IMR-90 (cell line): Measurements from ENCODE around the gene LYPD6B. TPM values are rescaled to one million over a fixed set of nuclear protein-coding genes. Genes with fewer than 3 reads are reported as not detected.

Experiments
- ATAC-seq: fragments of 200-7000 bp; cut with Tn5 transposase; 2 replicates; pipeline ENCODE4 v1.9.1; 2020; ENCODE audit warnings: low read depth, mild to moderate bottlenecking, moderate library complexity
- BruUV-seq: library from RNA; stranded (reverse); fragments of 400-500 nt; replicated peaks from 2 replicates; lab custom pipeline; 2021; lab: Mats Ljungman, UMichigan
- CTCF ChIA-PET: fragments of 300-600 bp; formaldehyde crosslinking; extraction: SDS; loops from one replicate; lab custom pipeline; 2021; ENCODE audit warnings: antibody characterized with exemption; lab: Yijun Ruan, JAX
- POLR2A ChIA-PET: fragments of 300-600 bp; sonication (Branson Sonifier 250); formaldehyde crosslinking; loops from one replicate; lab custom pipeline; 2022; ENCODE audit warnings: antibody characterized with exemption; ENCODE audit not compliant: unreplicated experiment; lab: Charles Lee
- DNase-seq: peaks from one replicate; pipeline ENCODE4 v3.0.0; 2013
- H2AFZ ChIP-seq: replicated peaks from 2 replicates; pipeline ENCODE3; 2013; ENCODE audit warnings: low read length, mild to moderate bottlenecking; ENCODE audit not compliant: poor library complexity
- H2AK5ac ChIP-seq: 2 replicates; pipeline ENCODE4 v1.6.1; 2013; ENCODE audit warnings: low read depth, low read length, inconsistent platforms
- H2AK9ac ChIP-seq: replicated peaks from 2 replicates; pipeline ENCODE3; 2013; ENCODE audit warnings: mild to moderate bottlenecking, low read depth, low read length, moderate library complexity; ENCODE audit not compliant: poor library complexity
- H2BK120ac ChIP-seq: 2 replicates; pipeline ENCODE4 v1.6.1; 2013; ENCODE audit warnings: low read depth, low read length, inconsistent platforms
- H2BK15ac ChIP-seq: 3 replicates; pipeline ENCODE4 v1.6.1; 2013; ENCODE audit warnings: low read depth, low read length, inconsistent platforms
- H2BK20ac ChIP-seq: 2 replicates; pipeline ENCODE4 v1.6.1; 2013; ENCODE audit warnings: low read depth, mild to moderate bottlenecking, inconsistent platforms, low read length, moderate library complexity
- H2BK5ac ChIP-seq: 2 replicates; pipeline ENCODE4 v1.6.1; 2013; ENCODE audit warnings: mild to moderate bottlenecking, low read depth, low read length, inconsistent platforms; ENCODE audit not compliant: poor library complexity, severe bottlenecking
- H3K14ac ChIP-seq: replicated peaks from 2 replicates; pipeline ENCODE4 v1.6.1; 2013; ENCODE audit warnings: low read depth, low read length, inconsistent platforms
- H3K18ac ChIP-seq: 2 replicates; pipeline ENCODE4 v1.6.1; 2013; ENCODE audit warnings: low read depth, low read length, control low read depth
- H3K23ac ChIP-seq: 2 replicates; pipeline ENCODE4 v1.6.1; 2013; ENCODE audit warnings: low read depth, low read length, inconsistent platforms
- H3K27ac ChIP-seq: 2 replicates; pipeline ENCODE4 v1.5.1; 2013; ENCODE audit warnings: mild to moderate bottlenecking, control low read depth, low read length; ENCODE audit not compliant: insufficient read depth
- H3K27me3 ChIP-seq: 2 replicates; pipeline ENCODE4 v1.6.1; 2013; ENCODE audit warnings: low read length; ENCODE audit not compliant: control insufficient read depth, insufficient read depth
- H3K36me3 ChIP-seq: 2 replicates; pipeline ENCODE4 v1.6.1; 2013; ENCODE audit warnings: low read length, mixed read lengths; ENCODE audit not compliant: control insufficient read depth, insufficient read depth
- H3K4ac ChIP-seq: 2 replicates; pipeline ENCODE4 v1.6.1; 2013; ENCODE audit warnings: low read depth, low read length, inconsistent platforms
- H3K4me1 ChIP-seq: 2 replicates; pipeline ENCODE4 v1.6.1; 2013; ENCODE audit warnings: low read length, mixed read lengths; ENCODE audit not compliant: control insufficient read depth, insufficient read depth
- H3K4me2 ChIP-seq: 2 replicates; pipeline ENCODE4 v1.6.1; 2013; ENCODE audit warnings: low read depth, mild to moderate bottlenecking, control low read depth, low read length, moderate library complexity
- H3K4me3 ChIP-seq: 2 replicates; pipeline ENCODE4 v1.5.1; 2013; ENCODE audit warnings: low read depth, mild to moderate bottlenecking, control low read depth, low read length, moderate library complexity; ENCODE audit not compliant: insufficient read depth
- H3K56ac ChIP-seq: 2 replicates; pipeline ENCODE4 v1.6.1; 2013; ENCODE audit warnings: low read length, inconsistent platforms; ENCODE audit not compliant: insufficient read depth; ENCODE audit errors: extremely low read depth
- H3K79me1 ChIP-seq, 2 experiments: 2 replicates each; pipeline ENCODE4 v1.6.1; 2013; ENCODE audit warnings: low read length in 2 of 2, inconsistent platforms in 1 of 2, low read depth in 1 of 2
- H3K9ac ChIP-seq: 2 replicates; pipeline ENCODE4 v1.6.1; 2013; ENCODE audit warnings: low read depth, low read length, control low read depth
- H3K9me1 ChIP-seq: 2 replicates; pipeline ENCODE4 v1.6.1; 2013; ENCODE audit warnings: low read length, inconsistent platforms; ENCODE audit not compliant: insufficient read depth
- H3K9me3 ChIP-seq: 2 replicates; pipeline ENCODE4 v1.6.1; 2013; ENCODE audit warnings: low read length; ENCODE audit not compliant: control insufficient read depth, insufficient read depth
- H4K20me1 ChIP-seq: 2 replicates; pipeline ENCODE4 v1.6.1; 2013; ENCODE audit warnings: low read length, inconsistent platforms; ENCODE audit not compliant: insufficient read depth
- H4K5ac ChIP-seq: 2 replicates; pipeline ENCODE4 v1.6.1; 2013; ENCODE audit warnings: mild to moderate bottlenecking, low read depth, low read length, control low read depth
- H4K8ac ChIP-seq, 2 experiments: 2 replicates each; pipeline ENCODE4 v1.6.1; 2013; ENCODE audit warnings: low read depth in 2 of 2, low read length in 2 of 2, control low read depth in 1 of 2, inconsistent platforms in 1 of 2
- H4K91ac ChIP-seq: 2 replicates; pipeline ENCODE4 v1.6.1; 2013; ENCODE audit warnings: low read depth, low read length, inconsistent platforms; ENCODE audit not compliant: insufficient read depth
- CHD1 ChIP-seq: IDR thresholded peaks from 2 replicates; pipeline ENCODE4 v1.6.1; 2012; ENCODE audit warnings: low read depth, low read length, improper control_type of control experiment
- MXI1 ChIP-seq: IDR thresholded peaks from 2 replicates; pipeline ENCODE4 v1.6.1; 2012; ENCODE audit warnings: low read depth, mild to moderate bottlenecking, low read length, moderate library complexity, borderline replicate concordance
- NFE2L2 ChIP-seq: fragments of 150-350 bp; IDR thresholded peaks from 2 replicates; pipeline ENCODE4 v1.6.1; 2016; ENCODE audit warnings: low read depth, mild to moderate bottlenecking, low read length
- WGBS, 2 experiments: methylation state at CpG; one replicate each; pipeline versions ENCODE4 v1.1.5 to v1.1.7; 2013; ENCODE audit warnings: missing lambda C conversion rate in 2 of 2; ENCODE audit not compliant: insufficient read length in 1 of 2; ENCODE audit errors: extremely low coverage in 2 of 2; 5-methylcytosine and 5-hydroxymethylcytosine counted together
- dilution Hi-C: fragments of 300-500 bp; cut with HindIII; formaldehyde crosslinking; loops from one replicate; pipeline ENCODE4 v1.14.3; 2018; ENCODE audit warnings: low sequenced_read_pairs; ENCODE audit not compliant: unreplicated experiment
- in situ Hi-C: fragments of 300-500 bp; cut with MboI; formaldehyde crosslinking; loops from 3 replicates; pipeline ENCODE4 v1.14.3; 2019; ENCODE audit warnings: low sequenced_read_pairs, inconsistent platforms, mixed read lengths
- intact Hi-C: fragments of 100-400 bp; cut with micrococcal nuclease; formaldehyde crosslinking; loops from 2 replicates; pipeline ENCODE4 v1.10.0; 2022
- polyA plus RNA-seq, 3 experiments: library from polyadenylated mRNA; depleted of rRNA; stranded (reverse); fragments of >200 nt; gene quantifications; 2 replicates each; pipeline ENCODE4 v1.2.3, GENCODE V29; 2012; ENCODE audit warnings: low replicate concordance in 1 of 3
- total RNA-seq: library from RNA; depleted of rRNA; stranded (reverse); fragments of >200 nt; gene quantifications from 2 replicates; pipeline ENCODE4 v1.2.3, GENCODE V29; 2012

LYPD6B gene
- total and polyA plus RNA-seq, 2 of the 4 experiments (the other 2 are of a cell fraction) = 0.05 TPM; not detected in 1

DNA sequence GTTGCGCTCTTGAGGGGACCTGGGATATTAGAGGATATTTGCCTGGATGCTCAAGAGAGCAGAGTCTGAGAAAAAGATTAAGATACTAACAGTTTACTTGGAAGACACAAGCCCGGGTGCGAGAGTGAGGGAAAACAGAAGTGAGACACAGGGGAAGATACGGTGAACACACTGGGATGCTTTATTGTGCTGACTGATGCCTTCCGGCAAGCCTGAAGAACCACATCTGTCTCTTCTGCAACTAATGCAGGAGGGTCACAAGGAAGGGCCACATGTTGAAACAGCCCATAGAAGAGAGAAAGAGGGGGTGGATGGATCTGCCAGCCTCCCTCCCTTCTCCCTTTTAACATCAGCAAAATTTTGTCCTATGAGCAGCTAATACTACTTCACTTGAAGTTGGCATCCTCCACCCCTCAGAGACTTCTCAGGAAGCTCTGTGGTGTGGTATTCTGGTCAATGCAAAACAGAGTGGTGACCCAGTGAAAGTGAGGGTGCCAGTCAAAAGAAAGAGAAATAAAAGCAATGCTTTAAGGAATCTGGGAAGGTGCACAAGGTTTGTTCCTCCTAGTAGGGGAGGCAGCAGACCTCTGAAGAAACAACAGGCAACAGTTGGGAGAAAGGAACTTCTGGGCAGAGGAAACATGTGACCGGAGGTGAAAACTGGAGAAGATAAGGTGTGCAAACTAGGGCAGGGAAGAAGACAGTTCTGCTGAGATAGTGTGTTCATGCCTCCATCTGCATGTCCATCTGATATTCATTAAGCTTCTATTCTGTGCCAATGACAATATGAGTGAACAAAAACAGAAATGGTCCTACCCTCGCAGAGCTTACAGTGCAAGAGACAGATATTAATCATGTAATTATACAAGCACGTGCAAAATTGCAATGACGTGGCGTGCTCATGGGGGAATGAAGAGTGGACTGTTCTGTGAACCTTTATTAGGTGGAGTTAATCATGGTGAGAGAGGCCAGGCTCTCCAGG lies 107.1 kb downstream of the LYPD6B start (continued):
- TF ChIP-seq NFE2L2 = no peak
- no peak for TF ChIP-seq CHD1

DNA sequence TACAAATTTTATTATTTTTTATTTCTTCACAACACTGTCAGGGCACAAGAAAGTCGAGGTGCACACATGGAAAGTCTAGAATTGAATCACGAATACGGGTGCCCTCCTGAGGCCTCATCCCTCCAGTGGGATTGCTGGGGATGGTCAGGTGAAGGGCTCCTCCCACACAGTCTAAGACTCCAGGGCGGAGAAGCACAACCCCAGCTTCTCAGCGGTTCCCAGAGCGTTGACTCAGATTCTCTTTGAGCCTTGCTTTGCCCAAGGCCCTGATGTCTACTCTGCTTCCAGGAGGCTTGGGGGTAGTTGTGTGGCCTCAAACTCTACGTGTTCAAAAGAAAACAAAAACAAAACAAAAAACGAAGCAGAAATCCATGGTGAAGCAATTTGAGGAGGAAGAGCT lies 108.4 kb downstream of the LYPD6B start:
- dilution Hi-C loops = no loop called here
- Histone ChIP-seq H3K4ac (no peak overlapping the region), H3K56ac (no peak overlapping the region), H3K4me2 (no peak overlapping the region), H2BK20ac (no peak overlapping the region), H3K9me1 (no peaks in the 10 kb centered on the region), H3K9ac (no peak overlapping the region), H3K27me3 (no peaks in the 10 kb centered on the region; the same call in 1 of the 2 replicates), H2AFZ (no peak overlapping the region), H2BK120ac (no peak overlapping the region), H3K9me3 (no peaks in the 10 kb centered on the region), H2AK9ac (no peak overlapping the region), H2BK15ac (no peak overlapping the region), H3K14ac (no peak overlapping the region), H4K8ac (no peak overlapping the region), H3K36me3 (no peaks in the 10 kb centered on the region), H3K4me3 (no peak overlapping the region), H4K91ac (no peak overlapping the region), H3K4me1 (no peaks in the 10 kb centered on the region), H3K18ac (no peak overlapping the region), H2BK5ac (no peak overlapping the region), H4K20me1 (no peaks in the 10 kb centered on the region), H3K79me1 (no peaks in the 10 kb centered on the region), H4K5ac (no peak overlapping the region), H2AK5ac (no peak overlapping the region), H3K27ac (no peak overlapping the region), H3K23ac (no peak overlapping the region)
- in situ Hi-C loops = no loop called here
- no CpG with 5 or more reads among the region's 8 CpGs for WGBS, 2 experiments
- no peak for DNase-seq
- TF ChIP-seq MXI1 (no peak), NFE2L2 (no peak)
- no TSS peak for BruUV-seq
- POLR2A ChIA-PET = no interaction called here
- intact Hi-C loops = no loop called here
- CTCF ChIA-PET = no interaction called here
- ATAC-seq = no peak
